Iris pigment epithelial cell (primary cell): Measurements from ENCODE around the gene BLVRA.
"Not testable (repeated sequence)": the region's sequence is repeated elsewhere in the genome, so short reads cannot be mapped to it uniquely, and the experiment has no call there.

Experiments used
- DNase-seq: peaks from one replicate; pipeline ENCODE4 v3.0.0-alpha.2; 2011; ENCODE audit warnings: low read depth

Gene BLVRA

GRCh38 chr7:43758029-43758821, at the start of gene BLVRA:
TSS of gene BLVRA (plus strand) at chr7:43758680. CDS start at chr7:43771159, 12,479 bp downstream.
- peak; percentile 34 for DNase-seq

DNA sequence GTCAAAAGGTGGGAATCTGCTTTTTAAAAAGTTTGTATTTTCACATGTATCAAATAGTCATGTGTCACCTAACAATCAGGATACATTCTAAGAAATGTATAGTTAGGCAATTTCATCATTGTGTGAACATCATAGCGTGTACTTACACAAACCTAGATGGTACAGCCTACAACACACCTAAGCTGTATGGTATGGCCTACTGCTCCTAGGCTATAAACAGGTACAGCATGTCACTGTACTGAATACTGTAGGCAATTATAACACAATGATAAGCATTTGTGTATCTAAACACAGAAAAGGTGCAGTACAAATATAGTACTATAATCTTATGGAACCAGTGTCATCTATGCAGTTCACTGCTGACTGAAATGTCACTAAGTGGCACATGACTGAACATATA, 47.0 kb upstream of the BLVRA start:
- DNase-seq: no peak

GRCh38 chr7:43715966-43716365, 42.5 kb upstream of the BLVRA start:
- not testable (repeated sequence) for DNase-seq

DNA sequence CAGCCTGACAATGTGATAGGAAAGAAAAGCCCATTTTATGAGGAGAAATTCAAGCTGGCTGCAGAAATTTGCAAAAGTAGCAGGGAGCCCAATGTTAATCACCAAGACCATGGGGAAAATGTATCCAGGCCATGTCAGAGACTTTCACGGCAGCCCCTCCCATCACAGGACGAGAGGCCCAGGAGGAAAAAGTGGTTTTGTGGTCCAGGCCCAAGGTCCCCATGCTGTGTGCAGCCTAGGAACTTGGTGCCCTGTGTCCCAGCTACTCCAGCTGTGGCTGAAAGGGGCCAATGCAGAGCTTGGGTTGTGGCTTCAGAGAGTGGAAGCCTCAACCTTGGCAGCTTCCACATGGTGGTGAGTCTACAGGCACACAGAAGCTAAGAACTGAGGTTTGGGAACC, 41.9 kb upstream of the BLVRA start:
- no peak for DNase-seq

DNA sequence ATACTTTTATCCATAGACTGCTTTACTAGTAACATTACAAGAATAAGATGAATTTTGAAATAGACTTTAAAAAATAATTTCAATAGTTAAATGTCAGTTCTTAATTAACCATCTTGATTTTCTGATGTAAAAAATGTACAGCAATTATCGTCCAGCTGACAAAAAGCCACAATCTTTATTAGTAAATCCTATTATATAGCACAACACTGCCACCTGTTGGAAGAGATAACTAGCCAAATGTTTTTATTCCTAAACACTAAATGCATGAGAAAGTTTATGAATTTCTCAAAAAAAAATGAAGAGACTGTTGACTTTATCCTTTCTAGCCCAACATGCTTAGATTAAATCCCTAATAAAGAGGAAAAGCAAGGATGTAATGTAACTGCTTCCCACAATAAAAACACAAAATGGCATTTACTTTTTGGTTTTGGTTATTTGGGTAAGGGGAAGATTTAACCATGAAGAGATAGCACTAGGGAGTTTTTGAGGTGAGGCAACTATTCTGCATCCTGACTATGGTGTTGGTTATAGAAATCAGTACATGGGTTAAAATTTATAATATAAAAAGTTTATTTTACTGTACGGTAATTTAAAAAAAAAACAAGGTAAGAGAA, 37.2 kb upstream of the BLVRA start:
- peak; percentile 58 for DNase-seq

GRCh38 chr7:43723007-43723341, 35.5 kb upstream of the BLVRA start:
- no peak for DNase-seq

- DNase-seq: peak; percentile 33
Measured at GRCh38 chr7:43725251-43725650, 33.2 kb upstream of the BLVRA start.

- no peak for DNase-seq
Measured at GRCh38 chr7:43726466-43726865, 32.0 kb upstream of the BLVRA start.

GRCh38 chr7:43727003-43727402, 31.5 kb upstream of the BLVRA start:
- DNase-seq: no peak

GRCh38 chr7:43727494-43727893, 31.0 kb upstream of the BLVRA start:
- DNase-seq: no peak

DNA sequence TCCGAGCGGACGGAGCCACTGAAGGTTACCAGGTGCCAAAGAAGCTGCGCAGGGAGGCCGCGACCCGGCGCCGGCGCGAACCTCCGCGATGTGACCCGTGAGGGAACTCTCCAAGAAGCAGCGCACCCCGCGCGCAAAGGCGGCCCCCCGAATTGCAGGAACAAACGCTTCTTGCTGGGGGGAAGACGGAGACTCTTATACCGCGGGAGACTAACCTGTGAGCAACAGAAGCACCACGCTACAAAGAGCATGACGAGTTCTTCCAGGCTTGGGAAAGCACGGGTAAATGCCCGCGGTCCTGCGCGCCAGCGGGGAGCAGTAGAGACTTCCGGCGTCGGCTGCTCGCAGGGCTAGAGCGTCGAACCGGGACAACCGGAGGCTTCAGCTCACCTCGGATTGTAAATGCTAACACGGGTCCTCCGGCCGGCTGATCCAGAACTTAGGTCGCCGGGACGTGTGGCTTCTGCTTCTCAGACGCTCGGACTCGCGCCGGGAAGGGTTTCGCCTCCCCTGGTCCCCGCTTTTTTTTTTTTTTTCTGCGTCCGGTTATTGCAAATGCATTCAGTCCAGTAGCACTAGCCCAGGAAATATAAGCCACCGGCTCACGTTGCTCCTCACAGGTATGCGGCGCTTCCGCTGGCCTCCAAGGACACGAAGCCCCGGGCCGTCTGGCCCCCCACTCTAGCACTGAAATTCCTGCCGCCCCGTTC, 29.1 kb upstream of the BLVRA start, which contains the start of gene COA1:
Gene COA1, minus strand, starts transcription at position 310 of the 710 bp plus-strand sequence. CDS start 80,909 bp downstream, outside the sequence.
- peak; percentile 92 for DNase-seq

DNA sequence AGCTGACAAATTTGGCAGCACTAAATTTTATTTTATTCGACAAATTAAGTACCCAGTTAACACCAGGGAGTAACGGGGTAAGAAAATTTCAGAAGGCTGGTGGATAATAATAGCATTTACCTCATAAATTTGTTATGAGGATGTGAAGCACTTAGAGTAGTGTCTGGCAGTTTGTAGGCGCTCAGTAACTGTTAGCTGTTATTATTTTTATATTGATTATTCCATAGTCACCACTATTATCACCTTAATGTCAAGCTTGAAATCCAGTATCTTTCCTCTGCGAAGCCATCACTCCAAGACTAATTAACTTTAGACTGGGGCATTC, 28.6 kb upstream of the BLVRA start:
- no peak for DNase-seq

DNA sequence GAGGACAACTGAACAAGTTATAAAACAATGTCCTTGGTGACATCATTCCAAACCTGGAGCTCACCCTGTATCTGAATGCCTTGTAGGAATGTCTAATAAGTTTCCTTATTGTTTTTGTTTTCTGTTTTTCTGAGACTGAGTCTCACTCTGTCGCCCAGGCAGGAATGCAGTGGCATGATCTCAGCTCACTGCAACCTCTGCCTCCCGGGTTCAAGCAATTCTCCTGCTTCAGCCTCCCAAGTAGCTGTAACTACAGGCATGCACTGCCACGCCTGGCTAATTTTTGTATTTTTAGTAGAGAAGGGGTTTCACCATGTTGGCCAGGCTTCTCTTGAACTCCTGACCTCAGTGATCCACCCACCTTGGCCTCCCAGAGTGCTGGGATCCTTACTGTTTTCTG, 27.0 kb upstream of the BLVRA start:
- DNase-seq: not testable (repeated sequence)

DNA sequence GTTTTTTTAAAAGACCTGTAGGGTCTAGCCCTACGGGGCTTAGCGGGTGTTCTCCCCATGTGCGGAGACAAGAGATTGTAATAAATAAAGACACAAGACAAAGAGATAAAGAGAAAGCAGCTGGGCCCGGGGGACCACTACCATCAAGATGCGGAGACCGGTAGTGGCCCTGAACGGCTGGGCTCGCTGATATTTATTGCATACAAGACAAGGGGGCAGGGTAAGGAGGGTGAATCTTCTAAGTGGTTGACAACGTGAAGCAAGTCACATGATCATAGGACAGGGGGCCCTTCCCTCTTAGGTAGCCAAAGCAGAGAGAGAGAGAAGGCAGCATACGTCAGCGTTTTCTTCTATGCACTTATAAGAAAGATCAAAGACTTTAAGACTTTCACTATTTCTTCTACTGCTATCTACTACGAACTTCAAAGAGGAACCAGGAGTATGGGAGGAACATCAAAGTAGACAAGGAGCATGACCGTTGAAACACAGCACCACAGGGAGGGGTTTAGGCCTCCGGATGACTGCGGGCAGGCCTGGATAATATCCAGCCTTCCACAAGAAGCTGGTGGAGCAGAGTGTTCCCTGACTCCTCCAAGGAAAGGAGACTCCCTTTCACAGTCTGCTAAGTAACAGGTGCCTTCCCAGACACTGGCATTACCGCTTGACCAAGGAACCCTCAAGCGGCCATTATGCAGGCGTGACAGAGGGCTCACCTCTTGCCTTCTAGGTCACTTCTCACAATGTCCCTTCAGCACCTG, 23.7 kb upstream of the BLVRA start:
- DNase-seq: not testable (repeated sequence)

GRCh38 chr7:43735403-43735801, 23.1 kb upstream of the BLVRA start:
- DNase-seq: no peak

GRCh38 chr7:43735802-43736603, 22.5 kb upstream of the BLVRA start:
- peak; percentile 61 for DNase-seq

DNA sequence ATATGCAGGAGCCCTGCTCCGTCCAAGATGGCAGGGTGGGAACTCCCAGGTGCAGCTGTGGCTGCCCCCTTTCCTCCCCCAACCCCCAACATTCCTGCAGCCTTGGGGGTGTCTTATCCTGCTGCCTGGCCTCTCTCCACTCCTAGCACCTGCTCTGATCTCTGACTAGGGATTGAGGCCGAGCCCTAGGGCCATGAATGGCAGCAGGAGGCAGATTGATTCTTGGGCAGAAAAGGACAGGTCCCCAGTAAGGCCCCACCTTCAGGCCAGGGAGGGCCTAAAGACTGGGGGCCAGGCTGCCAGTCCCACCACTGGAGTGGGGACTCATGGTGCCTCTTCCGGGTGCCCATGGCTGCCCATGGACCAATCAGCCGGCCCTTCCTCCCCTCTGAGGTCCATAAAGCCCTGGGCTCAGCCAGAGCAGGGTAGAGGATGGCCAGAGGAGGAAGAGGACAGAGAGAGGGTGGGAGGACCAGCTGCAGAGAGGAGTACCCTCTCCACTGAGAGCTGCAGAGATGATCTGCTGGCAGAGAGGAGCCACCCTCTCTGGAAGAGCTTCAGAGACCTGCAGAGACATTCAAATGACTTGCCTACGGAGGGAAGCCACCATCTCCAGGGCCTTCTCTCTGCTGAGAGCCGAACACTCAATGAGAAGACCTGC, 20.9 kb upstream of the BLVRA start:
- no peak for DNase-seq

GRCh38 chr7:43742692-43743091, 15.8 kb upstream of the BLVRA start:
- DNase-seq: no peak

DNA sequence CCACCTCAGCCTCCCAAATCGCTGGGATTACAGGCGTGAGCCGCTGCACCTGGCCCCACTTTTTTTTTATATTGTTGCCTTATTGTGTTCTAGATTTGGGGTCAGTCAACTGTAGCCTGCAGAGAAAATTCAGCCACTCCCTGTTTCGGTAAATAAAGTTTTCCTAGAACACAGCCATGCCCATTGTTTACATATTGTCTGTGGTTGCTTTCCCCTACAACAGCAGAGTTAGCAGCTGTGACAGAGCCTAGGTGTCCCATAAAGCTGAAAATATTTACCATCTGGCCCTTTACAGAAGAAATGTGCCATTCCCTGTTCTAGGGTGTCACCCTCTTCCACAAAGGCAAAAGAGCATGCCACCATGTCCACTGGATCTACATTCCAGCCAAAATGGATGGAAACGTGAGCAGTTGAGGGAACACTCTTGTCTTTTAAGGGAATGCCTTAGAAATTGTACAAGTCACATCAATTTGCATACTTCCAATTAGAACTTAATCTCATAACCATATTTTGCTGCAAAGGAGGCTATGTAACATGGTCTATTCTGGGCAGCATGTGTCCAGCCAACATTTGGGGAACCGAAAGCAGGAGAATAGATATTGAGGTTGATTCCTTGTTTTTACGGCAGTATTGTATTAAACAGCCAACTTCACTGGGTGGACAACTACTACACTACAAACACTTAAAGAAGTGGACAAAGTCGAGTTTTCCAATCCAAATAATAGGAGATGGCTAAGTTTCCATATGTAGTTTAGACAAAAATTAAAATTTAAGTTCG, 11.0 kb upstream of the BLVRA start:
- no peak for DNase-seq

DNA sequence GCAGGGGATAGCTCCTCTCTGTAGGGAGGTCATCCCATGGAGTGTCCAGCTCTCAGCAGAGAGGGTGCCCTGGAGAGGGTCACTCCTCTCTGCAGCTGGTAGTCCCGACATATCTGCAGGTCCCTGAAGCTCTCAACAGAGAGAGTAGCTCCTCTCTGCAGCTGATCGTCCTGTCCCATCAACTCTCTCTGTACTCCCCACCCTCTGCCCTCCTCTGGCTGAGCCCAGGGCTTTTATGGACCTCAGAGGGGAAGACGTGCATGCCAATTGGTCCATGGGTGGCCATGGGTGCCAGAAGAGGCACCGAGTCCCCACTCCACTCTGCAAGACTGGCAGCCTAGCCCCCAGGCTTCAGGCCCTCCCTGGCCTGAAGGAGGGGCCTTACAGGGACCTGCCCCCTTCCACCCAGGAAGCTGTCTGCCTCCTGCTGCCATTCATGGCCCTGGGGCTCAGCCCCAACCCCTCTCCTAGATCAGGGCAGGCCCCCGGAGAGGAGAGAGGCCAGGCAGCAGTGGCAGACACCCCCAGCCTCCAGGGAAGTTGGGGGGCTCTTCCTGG, 9.0 kb upstream of the BLVRA start:
- no peak for DNase-seq
